ENCODE measurements around the gene KY.

- TF ChIP-seq POLR2A (IDR thresholded peaks at IDR 0.05) (no peak), CTCF (IDR thresholded peaks at IDR 0.05 in 4 of 5, conservative IDR thresholded peaks at IDR 0.05 in 1 of 5) (no peak)
Measured at GRCh38 chr3:134617608-134618477, 33.0 kb downstream of the KY start.

All from gastrocnemius medialis (tissue), 4 donors.